Naive thymus-derived CD4-positive, alpha-beta T cell (primary cell): ENCODE data around the gene NMNAT2. TPM values are rescaled to one million over a fixed set of nuclear protein-coding genes. Genes with fewer than 3 reads are reported as not detected.

Experiments
- ATAC-seq: fragments of 150-1000 bp; cut with Tn5 transposase; 2 replicates; pipeline ENCODE4 v1.10.0; 2021; ENCODE audit warnings: mild to moderate bottlenecking, moderate library complexity
- CTCF ChIA-PET: fragments of 350-600 bp; sonication (Branson Sonifier 250); formaldehyde crosslinking; loops from one replicate; lab custom pipeline; 2021; ENCODE audit warnings: antibody characterized with exemption; lab: Charles Lee
- POLR2A ChIA-PET: fragments of 350-600 bp; sonication (Branson Sonifier 250); formaldehyde crosslinking; loops from one replicate; lab custom pipeline; 2021; ENCODE audit warnings: antibody characterized with exemption, inconsistent platforms; lab: Charles Lee
- DNase-seq, 9 donors: peaks; one replicate each; pipeline versions ENCODE4 v3.0.0 to v3.0.0-alpha.2; 2020 to 2022; ENCODE audit warnings: mixed read lengths in 1 of 9
- H3K27ac ChIP-seq: one replicate; pipeline ENCODE4 v1.7.0; 2013; ENCODE audit warnings: mild to moderate bottlenecking, low read depth, low read length, moderate library complexity
- H3K27me3 ChIP-seq, 2 donors: one replicate each; pipeline ENCODE4 v1.7.0; 2013; ENCODE audit warnings: low read length in 2 of 2, mild to moderate bottlenecking in 2 of 2, moderate library complexity in 2 of 2; ENCODE audit not compliant: control insufficient read depth in 2 of 2, insufficient read depth in 2 of 2
- H3K36me3 ChIP-seq, 3 experiments: 1 replicate in 2 of 3; 2 replicates in 1 of 3; pipeline ENCODE4 v1.7.0; 2013; ENCODE audit warnings: low read length in 3 of 3, mild to moderate bottlenecking in 3 of 3, moderate library complexity in 1 of 3; ENCODE audit not compliant: insufficient read depth in 3 of 3, control insufficient read depth in 2 of 3
- H3K4me1 ChIP-seq, 2 donors: one replicate each; pipeline ENCODE4 v1.7.0; 2013; ENCODE audit warnings: low read length in 2 of 2, mild to moderate bottlenecking in 2 of 2, moderate library complexity in 1 of 2; ENCODE audit not compliant: control insufficient read depth in 2 of 2, insufficient read depth in 2 of 2
- H3K4me3 ChIP-seq: 2 replicates; pipeline ENCODE4 v1.7.0; 2013; ENCODE audit warnings: mild to moderate bottlenecking, low read length
- H3K9me3 ChIP-seq, 3 experiments: 1 replicate in 2 of 3; 2 replicates in 1 of 3; pipeline ENCODE4 v1.7.0; 2013; ENCODE audit warnings: low read length in 3 of 3; ENCODE audit not compliant: control insufficient read depth in 2 of 3
- H3K27ac Mint-ChIP-seq, 9 donors: one replicate each; pipeline ENCODE4 v1.8.0; 2020 to 2022; ENCODE audit warnings: mixed read lengths in 9 of 9, mild to moderate bottlenecking in 8 of 9, moderate library complexity in 5 of 9, inconsistent platforms in 2 of 9
- H3K27me3 Mint-ChIP-seq, 5 donors: one replicate each; pipeline ENCODE4 v1.8.0; 2021 to 2022; ENCODE audit warnings: mixed read lengths in 5 of 5, mild to moderate bottlenecking in 1 of 5
- H3K36me3 Mint-ChIP-seq, 5 donors: one replicate each; pipeline ENCODE4 v1.8.0; 2020 to 2022; ENCODE audit warnings: mixed read lengths in 5 of 5, mild to moderate bottlenecking in 3 of 5, inconsistent platforms in 1 of 5
- H3K4me1 Mint-ChIP-seq, 7 donors: one replicate each; pipeline ENCODE4 v1.8.0; 2020 to 2022; ENCODE audit warnings: mixed read lengths in 7 of 7, mild to moderate bottlenecking in 3 of 7, inconsistent platforms in 1 of 7
- H3K4me3 Mint-ChIP-seq, 10 donors: one replicate each; pipeline ENCODE4 v1.8.0; 2020 to 2022; ENCODE audit warnings: mild to moderate bottlenecking in 10 of 10, mixed read lengths in 10 of 10, moderate library complexity in 6 of 10, inconsistent platforms in 2 of 10
- H3K9me3 Mint-ChIP-seq, 11 donors: one replicate each; pipeline ENCODE4 v1.8.0; 2020 to 2022; ENCODE audit warnings: mixed read lengths in 11 of 11, mild to moderate bottlenecking in 4 of 11, inconsistent platforms in 1 of 11, moderate library complexity in 1 of 11
- intact Hi-C, 2 donors: fragments of 100-400 bp; cut with micrococcal nuclease; formaldehyde crosslinking; loops; one replicate each; pipeline ENCODE4 v1.15.1; 2023
- polyA plus RNA-seq, 2 donors: library from polyadenylated mRNA; unstranded; fragments of 300-500 nt; fragmentation: Illumina TruSeq; gene quantifications; one replicate each; pipeline ENCODE4 v1.2.3, GENCODE V29; 2021
- total RNA-seq, 6 experiments: library from RNA in 5 of 6; stranded (reverse) in 5 of 6; gene quantifications; 1 replicate in 5 of 6; 2 replicates in 1 of 6; pipeline ENCODE4 v1.2.3 and lab custom pipeline; 2021 to 2026

The NMNAT2 gene
- total and polyA plus RNA-seq, 7 experiments from 2014 or later = 0.07 to 0.24 TPM; not detected in 5

GRCh38 chr1:183372586-183373230 is 45.5 kb downstream of the NMNAT2 start:
- ChIA-PET POLR2A (no interaction called here), CTCF (no interaction called here)
- H3K4me1 Mint-ChIP-seq = peaks cover 0 to 1% (median 0%) of the 10 kb centered on the region in 7 donors
- Histone ChIP-seq H3K4me3 (no peak overlapping the region), H3K4me1 (no peaks in the 10 kb centered on the region), H3K9me3 (no peaks in the 10 kb centered on the region), H3K27me3 (no peaks in the 10 kb centered on the region), H3K27ac (no peak overlapping the region), H3K36me3 (no peaks in the 10 kb centered on the region)
- peaks cover 0 to 3% (median 0%) of the 10 kb centered on the region in 5 donors for H3K36me3 Mint-ChIP-seq
- no peak overlapping the region for H3K27ac Mint-ChIP-seq
- peaks cover 0 to 7% (median 0%) of the 10 kb centered on the region in 11 donors for H3K9me3 Mint-ChIP-seq
- no peak overlapping the region for H3K4me3 Mint-ChIP-seq
- intact Hi-C loops = no loop called here
- ATAC-seq (no peak), DNase-seq (no peak)
- H3K27me3 Mint-ChIP-seq = peaks cover 17 to 39% (median 27%) of the 10 kb centered on the region in 5 donors

GRCh38 chr1:183370399-183371058 is 47.7 kb downstream of the NMNAT2 start:
- intact Hi-C loops = no loop called here
- CTCF ChIA-PET = no interaction called here
- no peak for ATAC-seq
- H3K9me3 Mint-ChIP-seq = peaks cover 0 to 2% (median 0%) of the 10 kb centered on the region in 11 donors
- no peaks in the 10 kb centered on the region for H3K9me3 ChIP-seq
- H3K27me3 ChIP-seq = no peaks in the 10 kb centered on the region
- no peak overlapping the region for H3K4me3 Mint-ChIP-seq
- peaks cover 0 to 1% (median 0%) of the 10 kb centered on the region in 7 donors for H3K4me1 Mint-ChIP-seq
- DNase-seq = no peak
- peaks cover 13 to 31% (median 22%) of the 10 kb centered on the region in 5 donors for H3K27me3 Mint-ChIP-seq
- H3K36me3 ChIP-seq = no peaks in the 10 kb centered on the region
- H3K36me3 Mint-ChIP-seq = no peaks in the 10 kb centered on the region
- no peak overlapping the region for H3K27ac ChIP-seq
- no peak overlapping the region for H3K27ac Mint-ChIP-seq
- POLR2A ChIA-PET = no interaction called here
- no peak overlapping the region for H3K4me3 ChIP-seq
- no peaks in the 10 kb centered on the region for H3K4me1 ChIP-seq

GRCh38 chr1:183368213-183369108 is 49.7 kb downstream of the NMNAT2 start:
- CTCF ChIA-PET = no interaction called here
- no peaks in the 10 kb centered on the region for H3K9me3 ChIP-seq
- no peaks in the 10 kb centered on the region for H3K4me1 ChIP-seq
- no peak overlapping the region for H3K4me3 ChIP-seq
- peaks cover 15 to 34% (median 20%) of the 10 kb centered on the region in 5 donors for H3K27me3 Mint-ChIP-seq
- POLR2A ChIA-PET = no interaction called here
- H3K36me3 ChIP-seq = no peaks in the 10 kb centered on the region
- intact Hi-C loops = no loop called here
- DNase-seq = no peak
- H3K27me3 ChIP-seq = no peaks in the 10 kb centered on the region
- H3K4me3 Mint-ChIP-seq = no peak overlapping the region
- peaks cover 0 to 1% (median 0%) of the 10 kb centered on the region in 7 donors for H3K4me1 Mint-ChIP-seq
- no peak for ATAC-seq
- H3K36me3 Mint-ChIP-seq = no peaks in the 10 kb centered on the region
- H3K9me3 Mint-ChIP-seq = no peaks in the 10 kb centered on the region
- H3K27ac Mint-ChIP-seq = no peak overlapping the region
- no peak overlapping the region for H3K27ac ChIP-seq

GRCh38 chr1:183366116-183366515 is 52.1 kb downstream of the NMNAT2 start:
- H3K27me3 Mint-ChIP-seq = peaks cover 21 to 39% (median 30%) of the 10 kb centered on the region in 5 donors
- POLR2A ChIA-PET = no interaction called here
- H3K9me3 ChIP-seq = no peaks in the 10 kb centered on the region
- H3K4me1 Mint-ChIP-seq = peaks cover 0 to 1% (median 0%) of the 10 kb centered on the region in 7 donors
- H3K27ac ChIP-seq = no peak overlapping the region
- H3K9me3 Mint-ChIP-seq = no peaks in the 10 kb centered on the region
- no peaks in the 10 kb centered on the region for H3K36me3 ChIP-seq
- DNase-seq (no peak), ATAC-seq (no peak)
- CTCF ChIA-PET = no interaction called here
- no peaks in the 10 kb centered on the region for H3K27me3 ChIP-seq
- no peak overlapping the region for H3K4me3 ChIP-seq
- intact Hi-C loops = no loop called here
- H3K4me3 Mint-ChIP-seq = no peak overlapping the region
- H3K27ac Mint-ChIP-seq = no peak overlapping the region
- no peaks in the 10 kb centered on the region for H3K36me3 Mint-ChIP-seq
- H3K4me1 ChIP-seq = no peaks in the 10 kb centered on the region

GRCh38 chr1:183365676-183366075 is 52.5 kb downstream of the NMNAT2 start:
- no peak overlapping the region for H3K4me3 ChIP-seq
- no peaks in the 10 kb centered on the region for H3K27me3 ChIP-seq
- DNase-seq = no peak
- intact Hi-C loops = no loop called here
- no peaks in the 10 kb centered on the region for H3K9me3 Mint-ChIP-seq
- no peaks in the 10 kb centered on the region for H3K9me3 ChIP-seq
- H3K4me1 Mint-ChIP-seq = peaks cover 0 to 1% (median 0%) of the 10 kb centered on the region in 7 donors
- no peaks in the 10 kb centered on the region for H3K36me3 Mint-ChIP-seq
- CTCF ChIA-PET = no interaction called here
- no peak overlapping the region for H3K27ac Mint-ChIP-seq
- no peaks in the 10 kb centered on the region for H3K4me1 ChIP-seq
- H3K27me3 Mint-ChIP-seq = peaks cover 21 to 37% (median 27%) of the 10 kb centered on the region in 5 donors
- H3K36me3 ChIP-seq = no peaks in the 10 kb centered on the region
- H3K4me3 Mint-ChIP-seq = no peak overlapping the region
- ATAC-seq = no peak
- H3K27ac ChIP-seq = no peak overlapping the region
- POLR2A ChIA-PET = no interaction called here

- no peaks in the 10 kb centered on the region for H3K27me3 ChIP-seq
- ChIA-PET POLR2A (no interaction called here), CTCF (no interaction called here)
- no peaks in the 10 kb centered on the region for H3K9me3 ChIP-seq
- no peak for ATAC-seq
- no peaks in the 10 kb centered on the region for H3K36me3 Mint-ChIP-seq
- no peaks in the 10 kb centered on the region for H3K4me1 ChIP-seq
- no peak for DNase-seq
- no peaks in the 10 kb centered on the region for H3K4me1 Mint-ChIP-seq
- no peaks in the 10 kb centered on the region for H3K36me3 ChIP-seq
- no peak overlapping the region for H3K27ac ChIP-seq
- H3K9me3 Mint-ChIP-seq = no peaks in the 10 kb centered on the region
- no peak overlapping the region for H3K4me3 Mint-ChIP-seq
- peaks cover 21 to 37% (median 26%) of the 10 kb centered on the region in 5 donors for H3K27me3 Mint-ChIP-seq
- no peak overlapping the region for H3K4me3 ChIP-seq
- intact Hi-C loops = no loop called here
- H3K27ac Mint-ChIP-seq = no peak overlapping the region
These were observed 53.1 kb downstream of the NMNAT2 start for GRCh38 chr1:183365093-183365492.
